Activated T-helper 1 cell treated with anti-CD3 and anti-CD28 coated beads, Interleukin-2, amount 50 U/mL, for 16 hours (primary cell): ENCODE measurements around the gene ASTN2.

Experiments used
- DNase-seq, 2 donors: peaks; one replicate each; pipeline ENCODE4 v3.0.0-alpha.2; 2020; ENCODE audit warnings: low read depth in 1 of 2, low spot score in 1 of 2

ASTN2 gene

DNA sequence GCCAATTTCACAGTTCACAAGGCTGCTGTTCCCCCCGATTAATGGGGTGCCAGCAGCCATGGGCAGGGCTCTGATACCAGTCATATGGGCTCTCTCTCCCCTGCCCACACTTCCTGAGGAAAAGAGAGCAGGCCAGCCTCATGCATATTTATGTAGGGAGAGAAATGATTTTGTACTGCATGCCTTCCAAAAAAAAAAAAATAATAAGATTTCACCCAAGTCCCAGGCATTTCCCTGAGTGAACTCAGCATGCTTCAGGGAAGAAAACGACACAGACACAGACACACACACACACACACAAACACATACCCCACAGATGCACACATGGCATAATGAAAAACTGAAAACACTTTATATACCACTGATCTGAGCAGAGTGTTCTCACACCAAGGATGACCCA lies 232.8 kb downstream of the ASTN2 start:
- DNase-seq: no peak

DNA sequence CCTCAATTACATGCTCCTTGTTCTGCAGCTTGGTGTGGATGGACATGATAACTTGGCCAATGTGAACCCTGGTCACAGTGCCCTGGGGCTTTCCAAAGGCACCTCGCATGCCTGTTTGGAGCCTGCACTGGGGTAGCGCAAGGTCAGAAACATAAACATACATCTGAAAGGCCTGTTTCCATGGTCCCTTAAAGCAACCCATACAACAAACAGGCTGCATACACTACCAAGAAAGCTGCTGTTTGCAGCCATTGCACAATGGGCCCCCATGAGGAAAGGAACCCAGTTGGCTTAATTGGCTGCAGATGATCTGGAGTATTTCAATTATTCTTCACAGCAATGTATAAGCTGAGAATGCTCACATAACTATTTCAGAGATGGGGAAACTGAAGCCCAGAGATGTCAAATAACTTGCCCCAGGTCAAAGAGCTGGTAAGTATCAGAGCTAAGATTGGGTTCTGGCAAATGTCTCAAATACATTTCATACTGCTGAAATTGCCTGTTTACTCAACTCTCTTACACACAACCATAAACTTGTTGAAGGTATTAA lies 233.9 kb downstream of the ASTN2 start:
- DNase-seq: no peak

GRCh38 chr9:117178596-117179375 lies 236.1 kb downstream of the ASTN2 start:
- DNase-seq: no peak

DNA sequence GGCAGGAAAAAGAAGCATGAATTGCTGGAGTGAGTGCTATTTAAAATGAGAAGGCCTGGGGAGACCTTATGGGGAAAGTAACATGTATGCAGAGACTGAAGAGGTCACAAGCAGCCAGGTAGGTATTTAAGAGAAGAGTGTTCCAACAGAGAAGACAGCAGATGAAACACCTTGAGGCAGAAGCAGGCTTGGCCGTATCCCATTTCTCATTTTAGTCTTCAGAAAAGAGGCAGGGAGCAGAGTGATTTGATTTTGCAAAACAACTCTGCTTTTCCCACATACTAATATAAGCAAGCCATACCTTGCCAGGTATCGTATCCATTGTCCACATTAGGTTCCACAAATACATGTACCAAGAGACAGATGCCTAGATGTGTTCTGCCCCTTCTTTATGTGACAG lies 244.3 kb downstream of the ASTN2 start:
- no peak for DNase-seq

GRCh38 chr9:117169089-117169621 lies 245.7 kb downstream of the ASTN2 start:
- DNase-seq: no peak

GRCh38 chr9:117164512-117164911 lies 250.3 kb downstream of the ASTN2 start:
- no peak for DNase-seq

GRCh38 chr9:117160254-117160653 lies 254.6 kb downstream of the ASTN2 start:
- no peak for DNase-seq

DNA sequence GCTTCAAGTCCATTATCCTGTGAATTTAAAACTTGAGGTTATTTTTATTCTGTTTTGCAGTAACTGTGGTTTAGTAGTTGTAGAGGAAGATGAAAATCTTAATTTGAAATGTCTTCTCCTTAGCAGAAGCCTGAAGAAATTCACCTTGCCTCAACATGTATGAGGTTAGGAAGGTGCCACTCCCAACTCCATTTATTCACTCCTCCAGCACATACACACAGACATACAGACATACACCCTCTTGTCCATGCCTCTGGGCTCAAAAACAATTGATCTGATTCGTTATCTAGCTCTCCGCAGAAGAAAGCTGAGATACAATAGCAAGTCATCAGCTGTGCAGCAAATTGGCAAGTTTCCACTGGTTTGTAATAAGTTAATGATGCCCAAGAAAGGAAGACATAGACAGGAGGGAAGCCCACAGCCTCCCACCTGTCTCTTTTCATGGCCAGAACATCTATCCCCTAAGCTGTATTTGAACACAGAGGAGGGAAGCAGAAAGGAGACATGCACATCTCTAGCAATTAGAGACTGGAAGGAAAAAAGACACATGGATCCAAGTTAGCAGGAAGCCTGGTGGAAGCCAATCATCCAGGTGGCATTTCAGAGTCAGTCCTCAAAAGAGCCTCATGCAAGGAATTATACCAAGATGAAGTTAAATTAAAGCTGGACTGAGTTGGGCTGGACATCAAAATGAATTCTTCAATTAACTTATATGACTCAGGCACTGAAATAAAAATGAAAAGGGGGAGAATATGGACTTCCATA lies 257.9 kb downstream of the ASTN2 start:
- no peak for DNase-seq

DNA sequence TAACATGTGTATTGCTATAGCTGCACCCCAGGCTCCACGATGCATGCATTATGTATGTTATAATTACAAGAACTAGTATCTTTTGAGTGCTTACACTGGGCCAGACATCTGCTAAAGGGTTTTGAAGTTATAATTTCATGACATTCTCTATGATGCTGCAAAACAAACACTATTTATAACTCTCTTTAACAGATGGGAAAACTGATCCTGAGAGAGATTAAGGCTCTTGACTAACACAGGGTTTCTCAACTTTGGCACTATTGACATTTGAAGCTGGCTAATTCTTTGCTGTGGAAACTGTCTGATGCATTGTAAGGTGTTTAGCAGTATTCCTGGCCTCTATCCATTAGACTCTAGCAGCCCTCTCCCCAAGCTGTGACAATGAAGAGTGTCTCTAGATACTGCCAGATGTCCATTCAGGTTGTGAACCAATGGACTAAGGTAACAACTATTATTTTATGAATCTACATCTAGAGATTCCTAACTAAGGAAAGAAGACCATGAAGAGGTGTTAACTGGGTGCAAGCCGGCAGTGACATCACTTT lies 258.6 kb downstream of the ASTN2 start:
- no peak for DNase-seq

- no peak for DNase-seq
Observed at GRCh38 chr9:117153021-117153420, 261.8 kb downstream of the ASTN2 start.

- no peak for DNase-seq
Observed at GRCh38 chr9:117151716-117152115, 263.1 kb downstream of the ASTN2 start.

GRCh38 chr9:117149996-117150395 lies 264.9 kb downstream of the ASTN2 start:
- no peak for DNase-seq

DNA sequence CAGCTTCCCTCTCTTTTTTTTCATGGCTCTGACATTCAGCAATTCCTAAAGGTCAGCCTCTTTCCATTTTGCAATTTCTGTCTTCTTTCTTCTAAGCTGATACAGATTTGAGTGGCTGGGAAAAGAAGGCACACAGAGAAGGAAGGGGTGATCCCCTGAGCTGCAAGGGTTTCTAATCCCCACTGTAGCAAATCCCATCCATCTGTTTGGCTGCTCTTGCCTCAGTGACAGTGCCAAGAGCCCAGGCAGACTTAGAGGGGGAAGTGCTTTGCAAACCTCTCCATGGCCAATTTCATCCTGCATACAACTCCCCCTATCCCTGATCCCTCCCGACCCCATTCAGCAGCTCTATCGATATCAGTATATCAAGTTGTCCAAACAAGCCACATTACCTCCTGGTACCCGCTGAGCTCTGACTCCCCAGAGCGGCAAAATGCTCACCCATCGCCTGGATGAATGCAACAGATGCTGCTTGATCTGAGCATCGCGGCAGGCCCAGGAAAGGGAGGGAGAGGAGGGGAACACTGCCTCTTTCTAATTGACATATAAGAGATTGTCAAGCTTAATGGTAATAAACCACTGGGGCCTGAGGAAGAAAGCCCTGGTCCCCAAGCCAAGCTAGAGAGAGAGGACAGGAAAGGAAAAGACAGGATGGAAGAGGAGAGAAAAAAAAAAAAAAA lies 268.9 kb downstream of the ASTN2 start:
- DNase-seq: no peak

DNA sequence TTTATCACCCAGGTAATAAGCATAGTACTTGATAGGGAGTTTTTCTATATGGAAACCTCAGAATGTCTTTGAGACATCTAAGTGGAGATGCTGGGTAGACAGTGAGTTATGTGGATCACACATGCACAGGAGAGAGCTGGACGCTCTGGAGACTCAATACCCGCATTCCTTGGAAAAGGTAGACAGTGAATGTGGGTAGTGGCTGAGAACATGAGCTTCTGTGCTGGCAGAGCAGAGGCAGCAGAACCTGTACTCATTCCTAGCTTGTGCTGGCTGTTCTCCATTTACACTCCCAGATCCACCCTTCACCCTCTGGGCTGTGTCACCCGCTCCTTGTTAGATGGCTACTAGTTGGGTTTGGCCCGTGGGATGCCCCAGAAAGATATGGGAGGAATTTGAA lies 269.8 kb downstream of the ASTN2 start:
- no peak for DNase-seq

- no peak for DNase-seq
Observed at GRCh38 chr9:117138231-117138630, 276.6 kb downstream of the ASTN2 start.

DNA sequence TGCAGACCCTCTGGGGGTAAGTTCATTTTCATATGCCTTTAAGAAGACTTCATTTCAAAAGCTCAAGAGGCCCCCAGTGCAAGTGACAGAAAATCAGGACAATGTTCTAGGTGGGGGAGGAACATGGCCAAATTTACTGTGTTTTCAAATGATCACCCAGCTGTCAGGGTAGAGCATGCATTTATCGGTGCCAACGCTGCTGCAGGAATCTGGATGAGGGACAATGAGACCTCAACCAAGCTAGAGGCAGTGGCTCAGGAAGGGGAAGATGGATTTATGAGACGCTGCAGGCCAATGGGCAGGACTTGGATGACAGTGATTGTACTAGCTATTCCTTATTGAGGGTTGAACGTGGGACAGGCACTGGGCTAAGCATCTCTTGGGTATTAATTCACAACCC lies 278.4 kb downstream of the ASTN2 start:
- no peak for DNase-seq

GRCh38 chr9:117135501-117136098 lies 279.3 kb downstream of the ASTN2 start:
- DNase-seq: no peak

DNA sequence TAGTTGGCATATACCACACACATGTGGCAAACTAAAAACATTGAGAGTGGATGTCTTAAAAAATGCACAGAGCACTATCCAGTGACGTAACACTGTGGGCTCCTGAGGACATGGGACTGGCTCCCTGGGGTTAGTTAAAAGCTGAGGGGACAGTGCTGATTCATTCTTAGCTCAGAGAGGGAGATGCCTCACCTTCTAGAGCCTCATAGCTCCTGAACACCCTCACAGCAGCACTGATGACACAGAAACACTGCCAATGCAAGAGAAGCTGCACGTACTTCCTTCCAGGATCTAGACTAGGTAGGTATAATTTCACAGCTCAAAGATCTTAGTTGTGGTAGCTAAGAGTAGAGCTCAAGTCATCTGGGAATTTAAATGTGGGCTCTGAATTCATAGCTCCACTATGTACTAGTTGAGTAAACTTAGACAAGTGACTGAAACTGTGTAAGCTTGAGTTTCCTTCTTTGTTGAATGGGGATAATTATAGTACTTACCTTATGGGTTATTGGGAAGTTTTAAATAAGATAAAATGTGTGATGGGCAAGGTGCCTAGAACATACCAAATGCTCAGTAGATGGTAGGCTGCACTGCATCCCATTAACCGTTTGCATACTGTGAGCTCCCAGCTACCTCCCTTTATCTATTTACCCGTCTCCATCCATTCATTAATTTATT lies 279.9 kb downstream of the ASTN2 start:
- no peak for DNase-seq

GRCh38 chr9:117126871-117127270 lies 288.0 kb downstream of the ASTN2 start:
- no peak for DNase-seq

DNA sequence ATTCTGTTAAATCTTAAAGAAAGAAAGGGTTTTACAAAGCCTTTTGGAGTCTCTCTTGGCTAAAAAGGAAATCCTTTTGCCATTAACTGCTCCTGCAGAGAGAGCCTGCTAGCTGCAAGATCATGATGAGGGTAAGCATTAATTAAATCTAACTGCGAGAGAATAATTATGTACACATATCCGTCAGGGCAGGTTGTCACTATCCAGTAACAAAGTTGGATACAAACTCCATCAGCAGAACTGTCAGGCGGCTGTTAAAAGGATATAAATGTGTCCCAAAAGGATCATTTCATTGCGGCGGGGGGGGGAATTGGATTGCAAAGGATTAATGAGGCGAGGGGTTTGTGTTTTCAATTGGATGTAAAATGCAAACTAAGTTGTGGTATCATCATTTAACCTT lies 289.3 kb downstream of the ASTN2 start:
- DNase-seq: no peak
